Left kidney (tissue), 2 donors: ENCODE measurements around the gene SLC9A3. TPM values are rescaled to one million over a fixed set of nuclear protein-coding genes. Genes with fewer than 3 reads are reported as not detected.
"Not testable (repeated sequence)": the region's sequence is repeated elsewhere in the genome, so short reads cannot be mapped to it uniquely, and the experiment has no call there.

ENCODE experiments used
- DNase-seq: peaks from one replicate; pipeline ENCODE4 v3.0.0-alpha.2; 2013
- polyA plus RNA-seq: library from polyadenylated mRNA; unstranded; fragments of 120-200 nt; gene quantifications from one replicate; pipeline ENCODE4 v1.2.1, GENCODE V29; 2013; ENCODE audit not compliant: insufficient read length

The SLC9A3 gene
- polyA plus RNA-seq, 1 donor: 60.6 TPM

DNA sequence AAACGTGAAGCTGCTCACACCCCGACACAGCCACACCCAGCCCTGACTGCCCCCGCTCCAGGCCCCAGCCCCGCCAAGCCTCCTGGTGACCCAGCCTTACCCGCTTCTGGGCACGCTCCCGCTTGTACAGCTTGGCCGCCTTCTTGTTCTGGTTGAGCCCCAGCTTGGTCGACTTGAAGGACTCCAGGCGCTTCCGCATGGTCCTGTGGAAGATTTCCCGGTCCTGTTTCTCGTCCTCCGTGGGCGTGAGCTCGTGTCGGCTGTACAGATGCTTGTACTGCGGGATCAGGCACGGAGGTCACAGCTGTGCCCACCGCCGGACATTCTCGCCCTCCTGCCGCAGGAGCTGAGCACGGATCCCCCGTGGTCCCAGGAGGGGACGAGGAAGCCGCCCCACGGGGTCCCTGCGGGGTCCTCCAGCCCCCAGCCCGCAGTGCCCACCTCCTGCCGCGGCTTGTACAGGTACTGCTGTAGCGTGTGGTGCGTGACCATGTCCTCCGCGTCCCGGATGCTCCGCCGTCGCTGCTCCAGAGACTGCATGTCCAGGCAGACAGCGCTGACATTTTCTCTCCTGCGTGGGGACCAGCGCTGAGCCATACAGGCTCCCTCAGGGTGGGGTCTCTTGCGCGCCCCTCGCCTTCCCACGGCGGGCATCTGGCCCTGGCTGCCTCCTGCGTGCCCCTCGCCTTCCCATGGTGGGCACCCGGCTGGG is 48.0 kb downstream of the SLC9A3 start:
- DNase-seq: no peak

DNA sequence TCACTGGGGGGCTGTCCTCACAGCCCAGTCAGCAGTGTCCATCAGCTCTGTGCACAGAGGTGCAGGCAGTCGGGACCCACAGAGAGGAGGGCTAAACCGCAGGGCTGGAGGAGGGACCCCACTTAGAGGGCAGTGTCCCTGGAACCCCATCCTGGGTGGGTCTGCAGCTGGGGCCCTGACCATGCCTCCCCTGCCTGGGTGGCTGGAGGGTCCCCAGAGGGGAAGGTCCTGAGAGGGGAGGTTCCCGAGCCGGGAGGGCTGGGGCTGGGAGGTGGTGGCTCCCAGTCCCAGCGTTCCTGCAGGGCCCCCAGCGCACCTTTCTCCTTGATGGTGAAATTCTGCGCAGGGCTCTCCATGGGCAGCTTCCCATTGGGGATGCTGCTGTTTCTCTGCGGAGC is 48.5 kb downstream of the SLC9A3 start:
- DNase-seq: no peak

DNA sequence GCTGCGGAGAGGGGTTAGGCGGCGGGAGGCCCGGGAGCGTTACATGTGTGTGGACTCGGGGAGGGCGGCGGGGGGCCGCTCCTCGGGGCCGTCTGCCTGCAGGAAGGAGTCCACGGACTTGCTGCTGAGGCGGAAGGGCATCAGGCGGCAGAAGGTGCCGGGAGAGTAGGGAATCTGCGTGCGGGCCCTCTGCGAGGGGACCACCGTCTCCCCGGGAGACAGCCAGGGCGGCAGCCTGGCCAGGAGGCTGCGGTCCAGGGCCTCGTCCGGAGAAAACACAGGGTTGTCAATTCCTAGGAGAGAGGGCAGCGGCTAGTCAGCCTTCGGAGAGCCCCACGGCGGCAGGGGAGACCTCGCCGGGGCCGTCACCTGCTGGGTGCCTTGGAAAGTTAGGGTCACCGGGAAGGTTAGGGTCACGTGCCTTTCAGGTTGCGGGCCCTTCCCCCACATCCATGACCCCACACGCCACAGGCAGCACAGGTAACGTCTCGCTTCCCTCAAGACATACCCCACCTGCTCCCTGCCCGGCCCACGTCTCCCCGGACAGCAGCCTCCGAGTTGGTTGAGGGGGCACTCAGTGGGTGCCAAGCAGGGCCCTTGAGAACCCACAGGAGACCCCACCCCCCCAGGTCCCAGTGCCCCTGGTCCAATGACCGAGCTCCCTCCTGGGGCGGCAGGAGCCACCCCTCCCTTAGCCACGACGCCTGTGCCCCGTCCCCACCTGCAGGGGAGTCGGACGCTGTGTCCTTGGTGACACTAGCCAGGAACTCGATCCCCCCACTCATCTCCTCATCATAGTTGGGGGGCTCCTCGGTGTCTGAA is 49.2 kb downstream of the SLC9A3 start:
- no peak for DNase-seq

DNA sequence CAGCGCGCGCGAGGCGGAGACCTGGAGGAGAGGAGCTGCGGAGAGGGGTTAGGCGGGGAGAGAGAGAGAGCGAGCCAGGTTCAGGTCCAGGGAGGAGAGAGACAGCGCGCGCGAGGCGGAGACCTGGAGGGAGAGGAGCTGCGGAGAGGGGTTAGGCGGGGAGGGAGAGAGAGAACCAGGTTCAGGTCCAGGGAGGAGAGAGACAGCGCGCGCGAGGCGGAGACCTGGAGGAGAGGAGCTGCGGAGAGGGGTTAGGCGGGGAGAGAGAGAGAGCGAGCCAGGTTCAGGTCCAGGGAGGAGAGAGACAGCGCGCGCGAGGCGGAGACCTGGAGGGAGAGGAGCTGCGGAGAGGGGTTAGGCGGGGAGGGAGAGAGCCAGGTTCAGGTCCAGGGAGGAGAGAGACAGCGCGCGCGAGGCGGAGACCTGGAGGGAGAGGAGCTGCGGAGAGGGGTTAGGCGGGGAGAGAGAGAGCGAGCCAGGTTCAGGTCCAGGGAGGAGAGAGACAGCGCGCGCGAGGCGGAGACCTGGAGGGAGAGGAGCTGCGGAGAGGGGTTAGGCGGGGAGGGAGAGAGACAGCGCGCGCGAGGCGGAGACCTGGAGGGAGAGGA is 49.9 kb downstream of the SLC9A3 start:
- DNase-seq: not testable (repeated sequence)

DNA sequence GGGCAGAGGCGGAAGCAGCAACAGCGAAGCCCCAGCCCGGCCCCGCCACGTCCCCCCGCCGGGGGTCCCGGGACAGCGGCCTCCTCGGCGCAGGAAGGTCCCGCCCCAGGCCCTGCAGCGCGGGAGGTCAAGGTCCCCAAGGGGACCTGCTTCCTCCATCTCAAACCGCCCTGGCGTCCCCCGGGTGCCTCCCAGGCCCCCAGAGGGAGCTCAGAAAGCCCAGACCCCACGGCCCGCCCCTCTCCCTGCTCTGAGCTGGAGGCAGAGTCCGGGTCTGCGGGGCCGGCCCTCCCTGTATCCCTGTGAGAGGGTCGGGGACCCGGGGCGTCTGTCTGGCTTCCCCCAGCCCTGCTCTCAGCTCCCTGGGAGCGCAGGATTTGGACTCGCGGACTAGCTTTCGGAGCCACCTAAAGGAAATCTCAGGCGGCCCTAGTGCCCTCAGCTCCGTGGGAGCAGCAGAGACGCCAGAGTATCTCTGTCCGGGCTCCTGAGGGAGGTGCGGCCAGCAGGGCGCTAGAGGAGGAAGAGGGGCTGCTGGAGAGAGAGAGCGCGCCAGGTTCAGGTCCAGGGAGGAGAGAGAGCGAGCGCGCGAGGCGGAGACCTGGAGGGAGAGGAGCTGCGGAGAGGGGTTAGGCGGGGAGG is 50.6 kb downstream of the SLC9A3 start:
- DNase-seq: no peak

DNA sequence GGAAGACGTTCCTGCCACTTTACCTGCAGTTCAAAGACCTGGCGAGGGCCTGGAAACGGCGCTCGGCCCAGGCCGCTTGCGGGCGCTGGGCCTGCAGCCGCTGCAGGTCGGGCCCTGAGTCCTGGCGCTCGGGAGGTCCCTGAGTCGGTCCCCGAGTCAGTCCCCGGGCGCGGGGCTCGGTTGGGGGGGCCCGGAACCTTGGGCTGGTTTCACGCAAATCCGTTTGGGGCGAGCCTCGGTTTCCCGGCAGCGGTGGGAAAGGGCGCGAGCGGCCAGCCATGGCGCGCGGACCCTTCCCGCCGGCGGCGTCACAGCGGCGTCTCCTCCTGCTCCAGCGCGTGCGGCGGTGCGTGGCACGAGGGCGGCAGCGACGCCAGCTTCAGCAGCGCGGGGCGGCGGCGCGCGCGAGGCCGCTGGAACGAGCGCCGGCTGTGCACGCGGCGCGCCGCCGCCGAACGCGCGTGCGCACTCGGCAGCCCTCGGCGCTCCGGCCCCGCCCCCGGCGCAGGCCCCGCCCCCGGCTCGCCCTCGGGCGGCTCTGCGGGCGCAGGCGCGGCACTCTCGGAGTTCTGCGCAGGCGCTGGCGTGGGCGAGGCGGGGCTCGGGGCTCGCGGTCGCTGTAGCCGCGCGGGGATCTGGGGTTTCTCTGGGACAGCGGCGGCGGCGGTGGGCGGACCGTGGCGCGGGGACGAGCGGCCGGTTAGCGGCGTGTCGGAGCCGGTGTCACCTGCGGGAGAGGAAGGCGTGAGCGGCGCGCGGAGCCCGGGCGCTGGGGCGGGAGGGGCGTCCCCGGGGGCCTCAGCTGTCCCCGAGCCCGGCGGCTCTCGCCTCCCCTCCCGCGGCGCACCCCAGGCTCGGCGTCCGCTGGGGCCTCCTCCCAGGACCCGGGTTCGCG is 51.3 kb downstream of the SLC9A3 start:
- DNase-seq: peak; percentile 78

DNA sequence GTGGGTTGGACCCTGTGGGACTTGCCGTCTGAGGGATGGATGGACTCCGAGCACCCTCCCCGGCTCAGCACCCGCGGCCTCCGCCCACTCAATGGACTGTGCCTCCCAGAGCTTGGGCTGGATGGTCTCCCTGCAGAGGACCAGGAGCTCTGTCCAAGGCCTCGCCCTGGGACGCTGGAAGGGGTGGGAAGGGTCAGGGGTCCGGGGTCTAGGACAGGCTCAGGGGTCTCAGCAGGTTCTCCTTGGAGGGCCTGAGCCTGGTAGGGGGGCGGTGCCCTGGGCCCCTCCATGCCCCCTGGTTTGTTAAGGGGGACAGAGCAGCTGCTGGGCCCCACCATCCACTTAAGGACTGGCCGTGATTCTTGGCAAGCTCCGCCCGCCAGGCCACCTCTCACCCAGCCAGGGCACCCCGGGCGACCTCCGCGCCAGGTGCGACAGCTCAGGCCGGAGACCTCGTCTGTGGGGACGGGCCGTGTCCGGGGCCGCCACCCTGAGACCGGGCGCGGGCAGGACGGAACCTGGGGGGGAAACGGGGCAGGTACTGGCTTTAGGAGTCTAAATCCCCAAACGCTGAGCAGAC is 52.1 kb downstream of the SLC9A3 start:
- DNase-seq: no peak

DNA sequence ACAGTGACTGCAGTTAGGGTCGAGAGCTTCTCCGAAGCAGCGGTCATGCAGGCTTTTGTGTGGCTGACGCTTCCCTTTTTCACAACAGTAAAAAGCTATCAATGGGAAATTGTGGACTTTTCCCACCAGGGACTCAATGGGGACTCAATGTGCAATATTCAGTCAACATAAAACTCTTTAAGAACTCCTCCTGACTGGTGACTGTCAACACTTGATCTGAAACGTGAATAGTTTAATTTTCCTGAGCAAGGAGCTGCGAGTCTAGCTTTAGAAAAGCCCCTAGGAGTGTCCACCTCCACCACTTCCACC is 52.5 kb downstream of the SLC9A3 start:
- DNase-seq: no peak

DNA sequence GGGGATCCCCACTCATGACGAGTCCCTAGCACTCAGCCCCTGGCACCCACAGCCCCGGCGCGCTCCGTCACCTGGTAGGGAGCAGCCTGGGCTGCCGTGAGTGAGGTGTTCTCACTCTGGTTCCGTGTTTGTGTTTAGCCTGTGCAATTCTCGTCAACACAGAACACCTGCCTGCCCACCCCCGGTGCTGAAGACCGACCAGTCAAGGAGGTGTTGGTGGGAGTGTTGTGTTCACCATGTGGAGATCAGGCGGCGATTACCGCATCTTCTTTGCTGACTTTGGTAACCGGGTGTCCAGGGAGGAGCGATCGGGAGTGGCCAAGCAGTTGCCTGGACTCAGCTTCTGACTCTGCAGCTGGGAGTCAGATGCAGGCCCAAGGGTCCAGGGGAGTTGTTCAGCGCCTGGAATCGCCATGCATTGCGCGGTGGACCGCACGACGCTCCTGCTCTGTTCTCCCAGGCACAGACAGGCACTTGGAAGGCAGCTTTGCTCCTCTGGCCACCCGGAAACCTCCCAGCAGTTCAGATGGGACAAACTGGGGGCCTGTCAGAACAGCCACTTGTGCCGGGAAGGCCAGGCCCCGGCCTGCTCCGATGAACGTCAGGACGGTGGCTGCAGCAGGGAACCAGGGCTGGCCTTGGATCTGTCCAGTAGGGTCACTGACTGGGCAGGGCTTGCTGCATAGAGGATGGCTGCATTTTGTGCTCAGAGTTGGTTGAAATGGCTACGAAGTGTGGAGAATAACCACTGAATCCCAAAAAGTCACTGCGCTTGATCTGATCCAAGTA is 53.1 kb downstream of the SLC9A3 start:
- no peak for DNase-seq

DNA sequence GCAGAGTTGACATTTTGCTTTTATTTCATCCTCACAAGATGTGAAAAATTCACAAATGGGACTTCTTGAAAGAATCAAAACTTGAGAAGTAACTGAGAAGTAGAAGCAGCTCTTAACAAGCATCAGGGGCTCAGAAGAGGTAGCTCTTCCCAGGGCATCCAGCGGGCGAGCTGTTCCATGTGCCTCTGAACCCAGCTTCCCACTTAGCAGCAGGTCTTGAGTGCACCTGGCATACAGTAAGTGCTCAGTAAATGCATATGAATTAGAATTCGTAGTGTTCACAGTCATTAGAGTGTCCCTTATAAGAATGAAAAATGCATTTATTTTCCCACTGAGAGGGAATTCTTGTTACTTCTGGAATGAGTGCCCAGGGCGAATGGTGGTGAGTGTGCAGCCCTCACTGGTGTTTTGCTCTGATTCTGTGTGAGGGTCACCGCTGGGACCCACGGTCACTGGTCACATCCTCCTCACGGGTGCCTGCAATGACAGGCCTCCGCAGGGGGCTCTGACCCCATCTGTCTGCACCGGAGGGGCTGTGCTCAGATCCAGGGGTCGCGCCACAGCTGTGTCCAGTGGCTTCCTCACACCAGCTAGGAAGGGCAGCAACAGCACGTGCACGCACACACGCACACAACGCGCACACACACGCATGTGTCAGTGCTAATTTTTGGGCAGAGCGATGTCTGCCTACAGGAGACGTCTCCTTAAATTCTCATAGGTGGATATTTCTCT is 54.3 kb downstream of the SLC9A3 start:
- DNase-seq: no peak

DNA sequence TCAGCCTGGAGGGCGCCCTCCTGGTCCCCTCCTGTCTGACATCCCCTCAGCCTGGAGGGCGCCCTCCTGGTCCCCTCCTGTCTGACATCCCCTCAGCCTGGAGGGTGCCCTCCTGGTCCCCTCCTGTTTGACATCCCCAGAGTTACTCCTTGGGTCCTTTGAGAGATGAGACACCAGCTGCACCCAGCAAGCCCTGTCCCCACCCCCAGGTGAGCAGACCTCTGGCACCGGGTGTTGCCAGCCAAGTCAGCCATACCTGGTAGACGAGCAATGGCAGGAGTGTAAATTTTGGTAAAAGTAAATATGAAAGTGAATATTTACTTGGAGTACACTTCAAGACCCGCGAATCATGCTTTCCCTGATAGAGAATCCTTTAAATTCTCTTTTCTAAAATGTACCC is 55.8 kb downstream of the SLC9A3 start:
- no peak for DNase-seq

DNA sequence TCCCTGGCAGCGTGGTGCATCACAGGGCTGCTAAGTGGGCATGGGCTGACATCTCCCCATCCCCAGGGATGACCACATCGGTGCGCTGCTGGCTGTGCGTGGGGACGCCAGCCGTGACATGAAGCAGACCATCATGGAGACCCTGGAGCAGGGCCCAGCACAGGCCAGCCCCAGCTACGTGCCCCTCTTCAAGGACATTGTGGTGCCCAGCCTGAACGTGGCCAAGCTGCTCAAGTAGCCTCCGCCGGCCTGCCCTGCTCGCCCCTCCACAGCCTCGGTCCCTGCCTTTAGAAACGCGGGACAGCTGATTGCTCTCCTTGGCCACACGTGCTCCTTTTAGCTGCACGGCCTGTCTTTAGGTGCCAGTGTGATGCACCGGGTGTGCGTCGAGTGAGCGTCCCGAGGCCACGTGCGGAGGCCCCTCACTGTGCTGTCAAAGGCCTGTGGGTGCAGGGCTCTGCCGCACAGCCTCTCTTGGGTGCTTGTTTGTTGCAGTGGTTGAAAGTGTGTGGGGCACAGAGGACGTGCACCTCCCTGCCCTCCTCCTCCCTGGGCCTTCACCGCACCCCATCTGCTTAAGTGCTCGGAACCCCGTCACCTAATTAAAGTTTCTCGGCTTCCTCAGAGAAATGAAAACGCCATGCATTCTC is 57.5 kb downstream of the SLC9A3 start:
- no peak for DNase-seq

DNA sequence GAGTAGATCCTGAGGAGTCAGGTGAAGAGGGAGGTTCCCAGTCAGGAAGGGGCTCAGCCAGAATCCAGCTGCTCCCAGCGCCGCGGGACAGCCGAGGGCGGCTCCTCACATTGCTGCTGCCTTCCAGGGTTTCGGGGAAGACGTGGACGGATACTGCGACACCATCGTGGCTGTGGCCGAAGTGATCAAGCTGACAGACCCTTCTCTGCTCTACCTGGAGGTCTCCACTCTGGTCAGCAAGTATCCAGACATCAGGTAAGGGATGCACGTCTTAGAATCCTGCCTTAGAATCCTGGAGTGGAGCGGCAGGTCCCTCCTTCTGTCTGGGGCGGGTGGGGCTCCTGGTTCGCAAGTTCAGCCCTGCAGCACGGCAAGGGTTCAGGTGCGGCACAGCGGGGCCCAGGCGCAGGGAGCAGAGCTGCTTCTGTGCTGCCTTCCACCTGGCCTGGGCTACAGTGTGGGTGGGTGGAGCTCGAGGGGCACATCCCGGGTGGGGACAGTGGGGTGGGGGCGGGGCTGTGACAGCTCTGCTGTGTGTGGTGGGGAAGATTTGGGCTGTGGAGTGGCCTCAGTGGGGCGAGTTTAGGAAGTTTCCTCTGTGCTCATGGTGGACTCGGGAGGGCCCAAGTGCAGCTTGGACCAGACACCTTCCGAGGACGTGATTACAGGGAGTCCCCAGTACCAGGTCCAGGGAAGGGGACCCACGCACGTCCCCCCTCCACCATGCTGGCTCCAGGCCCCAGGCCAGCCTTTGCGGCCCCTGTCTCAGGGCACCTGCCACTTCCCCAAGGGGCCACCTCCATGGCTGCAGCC is 58.5 kb downstream of the SLC9A3 start:
- no peak for DNase-seq

DNA sequence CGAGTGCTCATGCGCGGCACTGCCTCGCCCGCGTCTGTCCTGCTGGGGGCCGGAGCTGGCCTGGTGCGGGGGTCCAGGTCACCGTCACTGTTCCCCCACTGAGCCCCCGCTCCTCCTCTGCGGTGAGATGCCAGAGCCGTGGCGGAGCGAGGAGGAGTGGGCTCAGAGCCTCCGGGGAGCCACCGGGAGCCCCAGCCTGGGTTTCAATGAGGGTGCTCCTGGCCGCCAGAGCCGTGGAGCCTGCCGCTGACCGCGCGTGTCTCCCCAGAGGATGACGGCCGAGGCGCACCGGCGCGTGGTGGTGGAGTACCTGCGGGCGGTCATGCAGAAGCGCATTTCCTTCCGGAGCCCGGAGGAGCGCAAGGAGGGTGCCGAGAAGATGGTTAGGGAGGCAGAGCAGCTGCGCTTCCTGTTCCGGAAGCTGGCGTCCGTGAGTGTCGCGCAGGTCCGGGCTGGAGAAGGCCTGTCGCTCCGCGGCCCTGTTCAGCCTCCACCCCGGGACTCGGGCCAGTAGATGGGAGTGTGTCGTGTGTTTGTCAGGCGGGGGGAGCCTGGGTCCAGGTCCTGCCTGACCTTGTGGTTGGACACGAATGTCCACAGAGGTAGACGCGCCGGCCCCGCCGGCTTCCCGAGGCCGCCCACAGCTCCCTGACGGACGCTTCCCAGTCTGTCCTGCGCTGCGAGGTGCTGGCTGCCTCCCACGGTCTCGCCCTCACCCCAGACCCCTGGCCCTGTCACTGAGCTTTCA is 59.2 kb downstream of the SLC9A3 start:
- no peak for DNase-seq

DNA sequence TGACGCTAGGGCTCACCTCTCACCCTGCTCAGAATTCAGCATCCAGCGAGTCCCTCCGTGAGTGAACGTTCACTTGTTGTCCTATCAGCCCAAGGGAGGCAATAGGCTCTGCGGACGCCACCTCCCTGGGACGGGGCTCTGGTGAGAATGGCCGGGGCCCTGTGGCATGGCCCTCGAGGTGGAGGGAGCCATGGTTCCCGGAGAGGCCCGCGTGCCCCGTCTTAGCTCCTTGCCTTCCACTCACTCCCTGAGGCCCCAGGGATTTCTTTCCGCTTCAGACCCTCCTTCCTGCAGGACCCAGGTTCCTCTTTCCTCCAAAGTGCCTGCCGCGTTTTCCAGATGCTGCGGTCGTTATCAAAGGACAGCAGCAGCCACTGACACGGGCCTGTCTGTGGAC is 59.8 kb downstream of the SLC9A3 start:
- no peak for DNase-seq

DNA sequence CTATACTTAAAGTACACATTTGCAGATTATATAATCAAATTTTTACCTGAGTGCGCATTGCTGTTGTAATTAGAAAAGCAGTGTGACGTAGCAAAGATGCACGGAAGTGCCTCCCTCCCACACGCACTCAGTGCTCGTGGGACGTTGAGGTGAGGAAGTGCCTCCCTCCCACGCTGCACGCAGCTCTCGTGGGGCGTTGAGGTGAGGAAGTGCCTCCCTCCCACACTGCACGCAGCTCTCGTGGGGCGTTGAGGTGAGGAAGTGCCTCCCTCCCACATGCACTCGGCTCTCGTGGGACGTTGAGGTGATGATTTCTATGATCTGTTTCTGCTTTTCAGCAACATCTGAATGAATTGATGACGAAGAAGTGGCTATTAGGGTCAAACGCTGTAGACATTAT is 60.3 kb downstream of the SLC9A3 start:
- DNase-seq: no peak

DNA sequence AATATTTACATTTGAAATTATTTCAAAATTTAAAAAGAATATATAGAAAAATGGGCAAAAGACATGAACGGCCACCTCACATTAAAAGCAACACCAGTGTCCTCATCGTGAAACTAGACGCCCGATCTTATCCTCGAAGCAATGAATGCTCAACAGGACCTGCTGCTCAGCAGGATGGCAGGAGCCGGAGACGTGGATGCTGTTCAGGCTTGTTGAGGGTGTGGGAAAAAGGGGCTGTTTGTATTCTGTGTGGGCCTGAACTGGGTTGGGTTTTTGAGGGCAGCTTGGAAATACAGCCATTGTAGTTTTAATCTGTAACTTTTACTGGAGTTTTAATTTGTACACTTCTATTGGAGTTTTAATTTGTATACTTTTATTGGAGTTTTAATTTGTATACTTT is 60.9 kb downstream of the SLC9A3 start:
- no peak for DNase-seq

DNA sequence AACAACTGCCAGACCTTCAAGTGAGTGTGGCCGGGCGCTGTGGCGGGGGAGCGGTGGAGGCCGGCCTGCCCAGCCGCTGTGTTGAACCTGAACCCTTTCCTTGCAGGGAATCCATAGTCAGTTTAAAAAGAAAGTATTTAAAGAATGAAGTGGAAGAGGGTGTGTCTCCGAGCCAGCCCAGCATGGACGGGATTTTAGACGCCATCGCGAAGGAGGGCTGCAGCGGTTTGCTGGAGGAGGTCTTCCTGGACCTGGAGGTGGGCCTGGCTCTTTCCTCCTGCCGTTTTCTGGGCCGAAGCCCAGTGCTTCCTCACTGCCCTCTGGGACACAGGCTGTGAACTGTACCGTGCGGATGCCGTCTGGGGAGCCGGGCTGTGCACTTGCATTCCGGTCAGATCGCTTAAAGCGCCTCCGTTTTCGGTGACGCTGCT is 62.2 kb downstream of the SLC9A3 start:
- DNase-seq: no peak
